ENCODE data around the gene SMARCA1.

- TF ChIP-seq CTCF (IDR thresholded peaks at IDR 0.05; ENCODE audit: low read depth, low read length) = no peak
- TF ChIP-seq POLR2A (IDR thresholded peaks at IDR 0.05; ENCODE audit: extremely low read depth, insufficient read length) = no peak
- TF ChIP-seq MYC (IDR thresholded peaks at IDR 0.05; ENCODE audit: low read depth, low read length) = no peak
Measured at GRCh38 chrX:129545408-129545807, 22.1 kb upstream of the SMARCA1 start.

Data from NB4 (cell line).